NCI-H446 (cell line): ENCODE measurements around the gene DRICH1.
"Not testable (repeated sequence)": the region's sequence is repeated elsewhere in the genome, so short reads cannot be mapped to it uniquely, and the experiment has no call there.

Source experiments
- DNase-seq, 2 experiments: peaks; one replicate each; lab custom pipeline; 2025; lab: John Stamatoyannopoulos, UW

The DRICH1 gene

DNA sequence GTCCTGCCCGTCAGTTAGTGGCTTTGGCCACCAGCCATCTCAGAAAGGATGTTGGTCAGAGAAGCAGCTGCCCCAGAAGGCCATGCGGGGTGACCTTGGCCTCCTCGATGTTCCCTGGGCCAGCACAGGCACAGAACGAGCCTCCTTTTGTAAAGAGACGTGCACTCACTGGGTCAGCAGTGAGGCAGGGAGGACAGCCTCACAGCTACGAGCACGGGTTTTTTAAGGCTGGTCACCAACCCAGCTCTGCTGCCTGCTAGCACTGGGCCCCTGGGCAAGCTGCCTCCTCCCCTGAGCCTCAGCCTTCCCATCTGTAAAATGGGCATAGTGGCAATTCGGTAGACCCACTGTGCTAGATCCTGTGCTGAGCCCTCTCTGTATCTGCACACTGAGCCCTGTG is 62.8 kb downstream of the DRICH1 start:
- DNase-seq: no peak

DNA sequence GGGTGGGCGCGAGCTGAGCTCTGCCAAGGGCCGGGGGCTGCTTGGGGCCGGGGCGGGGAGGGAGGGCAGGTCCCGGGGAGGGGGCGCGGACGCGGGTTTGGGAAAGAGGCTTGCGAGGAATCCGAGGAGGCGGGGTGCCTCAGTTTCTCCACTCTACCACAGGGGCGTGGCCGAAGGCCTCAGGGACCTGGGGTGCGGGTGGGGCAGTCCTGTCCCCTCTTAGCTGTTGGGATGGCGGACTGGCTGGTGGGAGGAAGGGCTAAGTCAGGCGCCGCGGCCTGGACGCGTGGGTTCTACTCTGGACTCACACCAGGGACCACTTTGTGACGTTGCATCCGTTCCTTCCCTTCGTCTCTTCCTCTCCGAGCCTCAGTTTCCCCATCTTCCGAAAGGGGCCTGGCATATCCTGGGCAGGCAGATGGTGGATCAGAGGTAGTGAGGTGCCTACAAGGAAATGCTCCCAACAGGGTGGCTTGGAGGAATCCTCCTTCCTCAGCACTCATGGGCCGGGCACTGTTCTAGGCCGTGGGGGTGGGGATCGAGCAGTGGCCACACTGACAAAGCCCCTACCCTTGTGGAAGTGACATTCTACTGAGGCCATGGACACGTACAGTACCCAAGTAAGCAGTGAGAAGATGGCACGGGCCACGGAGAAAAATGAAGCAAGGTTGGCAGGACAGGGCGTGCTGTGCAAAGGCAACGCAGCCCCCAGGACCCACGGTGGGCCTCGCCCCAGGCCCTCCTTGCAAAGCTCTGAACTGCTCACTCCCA is 65.2 kb downstream of the DRICH1 start:
- DNase-seq: no peak

DNA sequence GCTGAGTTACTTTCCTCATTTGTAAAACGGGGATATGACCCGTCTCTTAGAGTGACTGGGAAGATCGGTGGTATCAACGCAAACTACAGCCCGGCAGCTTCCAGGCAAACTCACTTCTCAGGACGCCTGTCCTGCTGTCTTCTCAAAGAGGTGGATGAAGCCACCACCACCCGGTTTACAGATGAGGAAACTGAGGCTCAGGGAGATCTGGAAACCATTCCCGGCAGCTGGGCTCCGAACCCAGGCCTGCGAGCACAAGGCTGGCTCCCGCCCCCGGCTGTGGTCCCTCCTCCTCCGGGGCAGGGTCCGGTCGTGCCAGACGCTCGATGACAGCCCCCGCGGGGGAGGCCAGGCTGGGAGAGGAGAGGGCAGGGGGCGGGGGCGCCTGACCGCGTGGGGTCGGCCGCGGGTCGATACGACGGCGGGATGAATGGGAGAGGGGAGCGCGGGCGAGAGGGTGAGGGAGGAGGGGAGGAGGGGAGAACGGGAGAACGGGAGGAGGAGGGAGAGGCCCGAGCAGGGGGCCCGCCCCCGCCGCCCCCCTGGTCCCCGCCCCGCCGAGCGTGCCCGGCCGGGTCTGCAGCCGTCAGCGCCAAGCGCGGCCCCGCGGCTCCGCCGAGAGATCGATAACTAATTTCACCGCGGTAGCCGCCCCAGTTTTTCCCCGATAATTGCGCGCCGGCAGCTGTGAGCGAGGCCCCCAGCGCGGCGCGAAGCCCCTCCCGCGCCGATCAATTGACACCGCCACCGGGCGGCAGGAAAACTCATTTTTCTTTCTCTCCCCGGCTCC is 66.0 kb downstream of the DRICH1 start:
- DNase-seq: no peak

DNA sequence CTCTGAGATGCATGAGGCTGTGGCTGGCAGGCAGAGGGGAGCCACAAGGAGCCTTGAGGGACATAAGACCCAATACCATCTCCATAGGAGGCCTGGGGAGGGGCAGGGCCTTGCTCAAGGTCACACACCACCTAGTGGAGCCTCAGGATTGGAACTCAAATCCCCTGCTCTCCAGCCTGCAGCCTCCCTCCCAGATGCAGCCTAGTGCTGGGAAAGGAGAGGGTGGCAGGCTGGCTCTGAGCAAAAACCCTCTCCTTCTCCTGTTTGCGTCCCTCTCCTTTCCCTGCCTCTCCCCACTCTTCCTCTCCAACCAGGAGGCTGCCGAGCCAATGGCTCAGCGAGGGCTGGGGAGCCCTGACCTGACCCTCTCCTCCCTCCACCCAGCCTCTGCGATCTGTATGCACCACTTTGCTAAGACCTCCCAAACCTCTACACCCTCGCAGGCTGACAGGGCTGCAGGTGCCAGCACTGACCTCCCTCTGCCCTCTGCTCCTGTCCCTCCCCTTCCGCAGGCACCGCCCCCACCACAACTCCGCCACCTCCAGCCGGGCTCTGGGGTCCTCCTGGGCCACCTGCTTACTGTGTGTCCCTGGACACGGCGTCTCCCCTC is 66.7 kb downstream of the DRICH1 start:
- no peak for DNase-seq

DNA sequence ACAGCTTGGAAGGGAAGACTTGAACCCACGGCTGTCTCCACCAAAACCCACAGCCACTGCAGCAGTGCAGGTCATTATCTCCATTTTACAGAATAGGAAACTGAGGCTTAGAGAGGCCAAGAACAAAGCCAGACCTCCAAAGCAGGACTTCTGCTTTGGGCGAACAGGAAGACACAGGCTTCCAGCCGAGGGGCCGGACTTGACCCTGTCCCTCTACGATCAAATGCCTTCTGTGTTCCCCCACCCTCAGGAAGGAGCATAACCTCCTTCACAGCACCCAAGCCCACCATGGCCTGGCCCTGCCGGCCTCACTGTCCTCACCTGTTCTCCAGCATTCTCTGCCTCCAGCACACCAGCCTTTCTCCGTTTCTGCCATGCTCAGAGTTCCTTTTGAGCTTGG is 67.8 kb downstream of the DRICH1 start:
- DNase-seq: no peak

DNA sequence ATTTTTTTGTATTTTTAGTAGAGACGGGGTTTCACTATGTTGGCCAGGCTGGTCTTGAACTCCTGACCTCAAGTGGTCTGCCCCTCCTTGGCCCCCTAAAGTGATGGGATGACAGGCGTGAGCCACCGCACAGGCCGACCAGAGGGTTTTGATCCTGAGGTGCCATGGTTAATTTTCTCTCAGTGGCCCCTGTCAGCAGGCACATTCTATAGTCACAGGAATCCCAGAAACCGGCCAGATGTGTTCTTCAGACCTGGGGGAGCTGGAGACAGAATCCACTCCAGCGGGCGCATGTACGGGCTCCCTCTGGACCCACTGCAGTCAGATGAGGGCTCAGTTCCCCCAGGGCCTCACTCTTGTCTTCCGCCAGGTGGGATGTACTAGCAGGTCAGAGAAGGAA is 69.0 kb downstream of the DRICH1 start:
- no peak for DNase-seq

DNA sequence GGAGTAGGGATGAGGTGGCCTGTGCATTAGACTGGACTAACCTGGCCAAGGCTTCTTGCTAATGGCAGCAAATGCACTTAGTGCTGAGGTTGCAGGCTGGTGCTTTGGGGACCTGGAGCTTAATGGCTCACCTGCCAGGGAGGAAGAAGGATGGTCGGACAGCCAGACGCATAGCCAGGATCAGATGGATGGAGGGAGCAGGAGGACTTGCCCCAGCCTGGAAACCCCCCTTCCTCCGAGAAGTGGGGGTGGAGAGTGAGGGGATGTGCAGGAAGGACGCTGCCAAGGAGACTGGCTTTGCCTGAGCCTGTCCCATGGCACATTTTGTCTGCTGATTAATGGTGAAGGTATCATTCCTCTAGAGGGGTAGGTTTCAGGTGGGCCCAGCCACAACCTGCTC is 69.9 kb downstream of the DRICH1 start:
- DNase-seq: no peak

DNA sequence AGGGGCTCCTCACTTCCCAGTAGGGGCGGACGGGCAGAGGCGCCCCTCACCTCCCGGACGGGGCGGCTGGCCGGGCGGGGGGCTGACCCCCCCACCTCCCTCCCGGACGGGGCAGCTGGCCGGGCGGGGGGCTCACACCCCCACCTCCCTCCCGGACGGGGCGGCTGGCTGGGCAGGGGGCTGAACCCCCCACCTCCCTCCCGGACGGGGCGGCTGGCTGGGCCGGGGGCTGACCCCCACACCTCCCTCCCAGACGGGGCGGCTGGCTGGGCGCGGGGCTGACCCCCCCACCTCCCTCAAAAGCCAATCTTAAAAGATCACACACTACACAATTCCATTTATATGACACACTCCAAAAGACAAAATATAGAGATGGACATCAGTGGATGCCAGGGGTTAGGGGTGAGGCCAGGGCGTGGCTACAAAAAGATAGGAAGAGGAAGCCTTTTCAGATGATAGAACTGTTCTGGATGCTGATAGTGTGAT is 71.1 kb downstream of the DRICH1 start:
- DNase-seq: not testable (repeated sequence)

DNA sequence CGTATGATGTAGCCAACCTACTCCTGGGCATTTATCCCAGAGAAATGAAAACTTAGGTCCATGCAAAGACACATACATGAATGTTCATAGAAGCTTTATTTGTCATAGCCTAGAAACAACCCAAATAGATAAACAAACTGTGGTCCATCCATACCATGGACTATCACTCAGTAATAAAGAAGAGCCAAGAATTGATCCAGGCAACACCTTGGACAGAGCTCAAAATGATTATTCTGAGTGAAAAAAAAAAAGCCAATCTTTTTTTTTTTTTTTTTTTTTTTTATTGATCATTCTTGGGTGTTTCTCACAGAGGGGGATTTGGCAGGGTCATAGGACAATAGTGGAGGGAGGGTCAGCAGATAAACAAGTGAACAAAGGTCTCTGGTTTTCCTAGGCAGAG is 71.9 kb downstream of the DRICH1 start:
- DNase-seq: not testable (repeated sequence)
